BLaER1 treated with 17β-estradiol and CSF1 and Interleukin-3, amounts not matched to agents 10 nM and 100 nM (cell line): Measurements from ENCODE around the gene LRRFIP2.
A peak's percentile ranks its signal among the peaks of the same experiment; 100 is the strongest.

Experiments
- H3K27ac ChIP-seq, 11 experiments: shearing (Covaris generic); formaldehyde crosslinking; 2 replicates each; pipeline ENCODE4 v1.8.1; 2022
- H3K27me3 ChIP-seq, 11 experiments: shearing (Covaris generic); formaldehyde crosslinking; 2 replicates each; pipeline ENCODE4 v1.8.1; 2022
- H3K36me3 ChIP-seq, 11 experiments: shearing (Covaris generic); formaldehyde crosslinking; 2 replicates each; pipeline ENCODE4 v1.8.1; 2022
- H3K4me1 ChIP-seq, 10 experiments: shearing (Covaris generic); formaldehyde crosslinking; 2 replicates each; pipeline ENCODE4 v1.8.1; 2022
- H3K4me2 ChIP-seq, 11 experiments: shearing (Covaris generic); formaldehyde crosslinking; 2 replicates each; pipeline ENCODE4 v1.8.1; 2022
- H3K4me3 ChIP-seq, 10 experiments: shearing (Covaris generic); formaldehyde crosslinking; 2 replicates each; pipeline ENCODE4 v1.8.1; 2022
- H3K9ac ChIP-seq, 11 experiments: shearing (Covaris generic); formaldehyde crosslinking; 2 replicates each; pipeline ENCODE4 v1.8.1; 2022
- H3K9me3 ChIP-seq, 11 experiments: shearing (Covaris generic); formaldehyde crosslinking; replicated peaks in 1 of 11; 2 replicates each; pipeline ENCODE4 v1.8.1; 2022
- H4K20me1 ChIP-seq, 11 experiments: shearing (Covaris generic); formaldehyde crosslinking; 2 replicates each; pipeline ENCODE4 v1.8.1; 2022
- Cebpa-rat ChIP-seq, 11 experiments: shearing (Covaris generic); IDR thresholded peaks; 2 replicates each; pipeline ENCODE4 v1.8.1; 2022

Gene LRRFIP2

GRCh38 chr3:37037352-37037751, 137.0 kb downstream of the LRRFIP2 start:
- Histone ChIP-seq H3K9me3 (peaks cover 36 to 44% (median 40%) of the 10 kb centered on the region in 11 experiments), H3K4me1 (no peaks in the 10 kb centered on the region), H3K36me3 (peaks cover 91 to 100% (median 99%) of the 10 kb centered on the region in 11 experiments), H3K4me2 (no peak overlapping the region), H3K27ac (no peak overlapping the region), H3K9ac (no peak overlapping the region), H4K20me1 (no peaks in the 10 kb centered on the region), H3K4me3 (no peak overlapping the region), H3K27me3 (no peaks in the 10 kb centered on the region)
- TF ChIP-seq Cebpa-rat (IDR thresholded peaks at IDR 0.05), result no peak

- no peak for TF ChIP-seq Cebpa-rat (IDR thresholded peaks at IDR 0.05)
- no peaks in the 10 kb centered on the region for H4K20me1 ChIP-seq
- peaks cover 8 to 41% (median 14%) of the 10 kb centered on the region in 10 experiments; a peak in 18 of 20 replicates for H3K4me1 ChIP-seq
- peaks cover 36 to 44% (median 40%) of the 10 kb centered on the region in 11 experiments for H3K9me3 ChIP-seq
- H3K27me3 ChIP-seq, result no peaks in the 10 kb centered on the region
- H3K9ac ChIP-seq, result no peak overlapping the region
- H3K4me3 ChIP-seq, result no peak overlapping the region
- no peak overlapping the region for H3K27ac ChIP-seq
- no peak overlapping the region for H3K4me2 ChIP-seq
- H3K36me3 ChIP-seq, result peaks cover 79 to 100% (median 99%) of the 10 kb centered on the region in 11 experiments
These were observed 141.4 kb downstream of the LRRFIP2 start for GRCh38 chr3:37032961-37033360.

- H3K4me2 ChIP-seq, result no peak overlapping the region; a peak in 2 of 22 replicates
- H3K9ac ChIP-seq, result no peak overlapping the region
- peaks cover 24 to 32% (median 26%) of the 10 kb centered on the region in 11 experiments for H3K9me3 ChIP-seq
- H3K36me3 ChIP-seq, result peaks cover 79 to 100% (median 100%) of the 10 kb centered on the region in 11 experiments
- no peak overlapping the region for H3K27ac ChIP-seq
- H3K4me3 ChIP-seq, result no peak overlapping the region
- peaks cover 8 to 58% (median 15%) of the 10 kb centered on the region in 10 experiments; a peak in 18 of 20 replicates for H3K4me1 ChIP-seq
- TF ChIP-seq Cebpa-rat (IDR thresholded peaks at IDR 0.05), result 0 out of 22 replicates have a peak, but pooled peaks of 1 of the 11 experiments have one; percentile 8
- no peaks in the 10 kb centered on the region for H4K20me1 ChIP-seq
- no peaks in the 10 kb centered on the region for H3K27me3 ChIP-seq
These were observed 143.2 kb downstream of the LRRFIP2 start for GRCh38 chr3:37031096-37031682.

GRCh38 chr3:37030588-37030987, 143.8 kb downstream of the LRRFIP2 start:
- Histone ChIP-seq H3K27me3 (no peaks in the 10 kb centered on the region), H3K4me1 (peaks cover 11 to 64% (median 21%) of the 10 kb centered on the region in 10 experiments; a peak in 18 of 20 replicates), H3K4me2 (peak overlapping the region in 8 of 11 experiments; percentile 5 to 68 (median 42); a peak in 14 of 22 replicates), H3K4me3 (no peak overlapping the region), H3K36me3 (peaks cover 79 to 100% (median 100%) of the 10 kb centered on the region in 11 experiments), H3K9me3 (peaks cover 18 to 26% (median 20%) of the 10 kb centered on the region in 11 experiments), H3K9ac (peak overlapping the region in 1 of 11 experiments; percentile 29; a peak in 1 of 22 replicates), H3K27ac (peak overlapping the region in 3 of 11 experiments; percentile 0 to 16 (median 9); a peak in 2 of 22 replicates), H4K20me1 (no peaks in the 10 kb centered on the region)
- no peak for TF ChIP-seq Cebpa-rat (IDR thresholded peaks at IDR 0.05)

DNA sequence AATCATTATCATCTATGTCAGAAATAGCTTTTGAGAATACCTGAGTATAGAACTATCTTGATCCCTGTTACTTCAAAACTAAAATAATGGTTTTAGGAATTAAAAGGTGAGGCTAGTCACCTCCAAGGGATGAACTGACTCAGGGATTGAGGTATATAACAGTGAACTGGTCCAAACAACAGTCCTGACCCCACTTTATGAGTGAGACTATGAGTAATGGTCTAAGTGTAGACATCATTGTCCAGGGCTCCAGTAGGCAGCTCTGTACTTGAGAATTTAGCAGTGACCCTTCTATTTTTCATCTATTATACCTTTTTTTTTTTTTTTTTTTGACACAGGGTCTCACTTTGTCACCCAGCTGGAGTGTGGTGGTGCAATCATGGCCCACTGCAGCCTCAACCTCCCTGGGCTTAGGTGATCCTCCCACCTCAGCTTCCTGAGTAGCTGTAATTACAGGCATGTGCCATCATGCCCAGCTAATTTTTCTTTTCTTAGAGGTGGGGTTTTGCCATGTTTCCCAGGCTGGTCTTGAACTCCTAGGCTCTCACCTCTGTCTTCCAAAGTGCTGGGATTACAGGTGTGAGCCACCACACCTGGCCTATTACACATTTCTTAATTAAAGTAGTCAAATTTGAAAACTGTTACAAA, 144.7 kb downstream of the LRRFIP2 start:
- no peak for TF ChIP-seq Cebpa-rat (IDR thresholded peaks at IDR 0.05)
- H3K36me3 ChIP-seq, result peaks cover 70 to 95% (median 91%) of the 10 kb centered on the region in 11 experiments
- H3K4me3 ChIP-seq, result no peak overlapping the region
- no peaks in the 10 kb centered on the region for H4K20me1 ChIP-seq
- peaks cover 8 to 16% (median 11%) of the 10 kb centered on the region in 11 experiments; a peak in 20 of 22 replicates for H3K9me3 ChIP-seq
- peak overlapping the region in 8 of 11 experiments; percentile 5 to 68 (median 42); a peak in 13 of 22 replicates for H3K4me2 ChIP-seq
- no peaks in the 10 kb centered on the region for H3K27me3 ChIP-seq
- no peak overlapping the region for H3K9ac ChIP-seq
- 0 out of 22 replicates have a peak overlapping the region, but pooled peaks of 1 of the 11 experiments have one; percentile 9 for H3K27ac ChIP-seq
- H3K4me1 ChIP-seq, result peaks cover 21 to 74% (median 31%) of the 10 kb centered on the region in 10 experiments

GRCh38 chr3:37029111-37029510, 145.3 kb downstream of the LRRFIP2 start:
- Histone ChIP-seq H3K4me1 (peaks cover 23 to 79% (median 36%) of the 10 kb centered on the region in 10 experiments), H3K4me3 (no peak overlapping the region), H3K27me3 (no peaks in the 10 kb centered on the region), H3K9ac (no peak overlapping the region), H3K9me3 (peaks cover 3 to 11% (median 5%) of the 10 kb centered on the region in 11 experiments; a peak in 20 of 22 replicates), H3K36me3 (peaks cover 64 to 92% (median 87%) of the 10 kb centered on the region in 11 experiments), H3K27ac (peak overlapping the region in 1 of 11 experiments; percentile 53; a peak in 1 of 22 replicates), H3K4me2 (peak overlapping the region in 3 of 11 experiments; percentile 40 to 68 (median 66); a peak in 5 of 22 replicates), H4K20me1 (no peaks in the 10 kb centered on the region)
- TF ChIP-seq Cebpa-rat (IDR thresholded peaks at IDR 0.05), result no peak

DNA sequence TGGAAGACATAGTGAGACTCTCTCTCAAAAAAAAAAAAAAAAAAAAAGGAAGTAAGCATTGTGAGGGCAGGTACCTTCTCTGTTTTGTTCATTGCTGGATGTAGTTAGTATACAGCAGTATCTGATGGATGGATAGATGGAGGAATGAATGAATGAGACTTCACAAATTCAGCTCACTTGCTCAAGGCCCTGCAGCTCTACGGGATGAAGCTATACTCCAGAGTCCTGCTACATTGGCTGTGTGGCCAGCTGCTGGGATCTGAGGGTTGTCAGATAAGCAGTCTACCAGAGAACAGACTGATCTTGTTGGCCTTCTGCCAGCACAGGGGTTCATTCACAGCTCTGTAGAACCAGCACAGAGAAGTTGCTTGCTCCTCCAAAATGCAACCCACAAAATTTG, 146.1 kb downstream of the LRRFIP2 start:
- H3K27me3 ChIP-seq, result no peaks in the 10 kb centered on the region
- H3K36me3 ChIP-seq, result peaks cover 62 to 91% (median 87%) of the 10 kb centered on the region in 11 experiments
- H3K9me3 ChIP-seq, result peaks cover 0 to 10% (median 0%) of the 10 kb centered on the region in 11 experiments; a peak in 7 of 22 replicates
- peak overlapping the region in 2 of 11 experiments; percentile 11 to 47; a peak in 3 of 22 replicates for H3K27ac ChIP-seq
- H3K4me2 ChIP-seq, result peak overlapping the region in 3 of 11 experiments; percentile 40 to 68 (median 66); a peak in 6 of 22 replicates
- H3K9ac ChIP-seq, result no peak overlapping the region
- H4K20me1 ChIP-seq, result no peaks in the 10 kb centered on the region
- TF ChIP-seq Cebpa-rat (IDR thresholded peaks at IDR 0.05), result no peak
- peaks cover 23 to 87% (median 40%) of the 10 kb centered on the region in 10 experiments for H3K4me1 ChIP-seq
- 0 out of 20 replicates have a peak overlapping the region, but pooled peaks of 1 of the 10 experiments have one; percentile 6 for H3K4me3 ChIP-seq

GRCh38 chr3:37026851-37027250, 147.5 kb downstream of the LRRFIP2 start:
- peaks cover 23 to 86% (median 40%) of the 10 kb centered on the region in 10 experiments for H3K4me1 ChIP-seq
- no peak overlapping the region for H3K9ac ChIP-seq
- no peak overlapping the region for H3K4me3 ChIP-seq
- peak overlapping the region in 3 of 11 experiments; percentile 3 to 68 (median 66); a peak in 4 of 22 replicates for H3K4me2 ChIP-seq
- peaks cover 62 to 91% (median 87%) of the 10 kb centered on the region in 11 experiments for H3K36me3 ChIP-seq
- H3K27me3 ChIP-seq, result no peaks in the 10 kb centered on the region
- H3K9me3 ChIP-seq, result peaks cover 0 to 20% (median 0%) of the 10 kb centered on the region in 11 experiments; a peak in 9 of 22 replicates
- H4K20me1 ChIP-seq, result no peaks in the 10 kb centered on the region
- no peak for TF ChIP-seq Cebpa-rat (IDR thresholded peaks at IDR 0.05)
- H3K27ac ChIP-seq, result no peak overlapping the region
